A549 (cell line): Measurements from ENCODE around the gene SIRT6. TPM values are rescaled to one million over a fixed set of nuclear protein-coding genes. Genes with fewer than 3 reads are reported as not detected.

Experiments
- ATAC-seq, 2 experiments: fragments of 200-7000 bp in 1 of 2; fragments of >200 bp in 1 of 2; cut with Nextera tagmentation in 1 of 2; cut with Tn5 transposase in 1 of 2; 3 replicates each; pipeline versions ENCODE4 v1.8.0 to v1.9.1; 2018 to 2020; ENCODE audit warnings: mild to moderate bottlenecking in 1 of 2, moderate library complexity in 1 of 2
- CTCF ChIA-PET: fragments of 300-600 bp; sonication (Branson Sonifier 250); formaldehyde crosslinking; extraction: SDS; loops from one replicate; lab custom pipeline; 2021; ENCODE audit warnings: antibody characterized with exemption, inconsistent platforms; lab: Yijun Ruan, JAX
- POLR2A ChIA-PET: fragments of 350-600 bp; formaldehyde crosslinking; extraction: SDS; loops from one replicate; lab custom pipeline; 2021; ENCODE audit warnings: antibody characterized with exemption, inconsistent platforms; lab: Yijun Ruan, JAX
- DNase-seq, 2 experiments: peaks; one replicate each; pipeline versions ENCODE4 v3.0.0 to v3.0.0-alpha.2; 2011 to 2016; ENCODE audit warnings: low read depth in 1 of 2, low spot score in 1 of 2
- FAIRE-seq: peaks from 2 replicates; lab custom pipeline; 2011; peaks lifted over from hg19 to GRCh38; lab: Jason Lieb, UNC
- H3K27ac ChIP-seq, 2 experiments: fragments of >200 bp; sonication (Bioruptor Twin); formaldehyde crosslinking; 3 replicates each; pipeline ENCODE4 v1.5.1; 2016 to 2017
- H3K4me1 ChIP-seq: fragments of >200 bp; sonication (Bioruptor Twin); formaldehyde crosslinking; 3 replicates; pipeline ENCODE4 v1.6.1; 2016
- H3K4me2 ChIP-seq: fragments of >200 bp; sonication (Bioruptor Twin); formaldehyde crosslinking; 3 replicates; pipeline ENCODE4 v1.6.1; 2016
- H3K4me3 ChIP-seq: fragments of >200 bp; sonication (Bioruptor Twin); formaldehyde crosslinking; 3 replicates; pipeline ENCODE4 v1.5.1; 2016
- H3K9me3 ChIP-seq: fragments of >200 bp; sonication (Bioruptor Twin); formaldehyde crosslinking; 3 replicates; pipeline ENCODE4 v1.6.1; 2016
- ELK1 ChIP-seq: fragments of 150-350 bp; IDR thresholded peaks from 2 replicates; pipeline ENCODE4 v1.6.1; 2014; ENCODE audit warnings: low read depth, mild to moderate bottlenecking, low read length
- EP300 ChIP-seq, 2 experiments: fragments of >200 bp; sonication (Bioruptor Twin); formaldehyde crosslinking; IDR thresholded peaks; 2 replicates in 1 of 2; 3 replicates in 1 of 2; pipeline ENCODE4 v1.6.1; 2016 to 2017
- ESRRA ChIP-seq: fragments of 150-350 bp; IDR thresholded peaks from 2 replicates; pipeline ENCODE4 v1.6.1; 2014; ENCODE audit warnings: mild to moderate bottlenecking, low read length, borderline replicate concordance
- HOXA7 ChIP-seq: fragments of 250-450 bp; sonication (Bioruptor Pico); IDR thresholded peaks from 2 replicates; pipeline ENCODE4 v1.5.0; 2020; ENCODE audit warnings: mild to moderate bottlenecking, moderate library complexity
- HOXB5 ChIP-seq: fragments of 250-450 bp; sonication (Bioruptor Pico); IDR thresholded peaks from 2 replicates; pipeline ENCODE4 v1.5.0; 2020; ENCODE audit warnings: mild to moderate bottlenecking, moderate library complexity
- JUN ChIP-seq, 2 experiments: fragments of >200 bp; sonication (Bioruptor Twin); formaldehyde crosslinking; IDR thresholded peaks; 2 replicates in 1 of 2; 3 replicates in 1 of 2; pipeline ENCODE4 v1.6.1; 2016 to 2017
- KDM5A ChIP-seq: fragments of 200-600 bp; sonication (generic); IDR thresholded peaks from 2 replicates; pipeline ENCODE4 v1.6.1; 2016; ENCODE audit warnings: antibody characterized with exemption, mild to moderate bottlenecking
- MAZ ChIP-seq: fragments of 150-350 bp; IDR thresholded peaks from 2 replicates; pipeline ENCODE4 v1.6.1; 2014; ENCODE audit warnings: antibody characterized with exemption, low read depth, low read length, borderline replicate concordance
- MYC ChIP-seq: IDR thresholded peaks from 2 replicates; pipeline ENCODE4 v1.6.1; 2012; ENCODE audit warnings: mild to moderate bottlenecking, inconsistent platforms, low read length, improper control_type of control experiment, borderline replicate concordance
- NFE2L2 ChIP-seq: fragments of 150-350 bp; conservative IDR thresholded peaks from 2 replicates; pipeline ENCODE4 v1.6.1; 2014; ENCODE audit warnings: low read length
- NR3C1 ChIP-seq: fragments of >200 bp; sonication (Bioruptor Twin); formaldehyde crosslinking; IDR thresholded peaks from 3 replicates; pipeline ENCODE4 v1.6.1; 2017
- POLR2A ChIP-seq: IDR thresholded peaks from 2 replicates; pipeline ENCODE4 v1.6.1; 2012; ENCODE audit warnings: mild to moderate bottlenecking, low read length
- POLR2AphosphoS2 ChIP-seq: conservative IDR thresholded peaks from 2 replicates; pipeline ENCODE4 v1.6.1; 2012; ENCODE audit warnings: low read length, improper control_type of control experiment, inconsistent platforms
- RARB ChIP-seq: fragments of 250-450 bp; sonication (Bioruptor Pico); IDR thresholded peaks from 2 replicates; pipeline ENCODE4 v1.8.0; 2021; ENCODE audit warnings: mild to moderate bottlenecking, moderate library complexity
- RFX5 ChIP-seq: fragments of 450-650 bp; IDR thresholded peaks from 2 replicates; pipeline ENCODE4 v1.7.1; 2014; ENCODE audit warnings: antibody characterized with exemption, mild to moderate bottlenecking, moderate library complexity
- RNF2 ChIP-seq: fragments of 200-600 bp; sonication (generic); IDR thresholded peaks from 2 replicates; pipeline ENCODE4 v1.6.1; 2016; ENCODE audit warnings: low read depth, mild to moderate bottlenecking, antibody characterized with exemption, moderate library complexity, borderline replicate concordance
- WGBS: methylation state at CpG from one replicate; pipeline ENCODE4 v1.1.6; 2017; ENCODE audit errors: missing lambda C conversion rate; 5-methylcytosine and 5-hydroxymethylcytosine counted together
- polyA plus RNA-seq, 4 experiments: library from polyadenylated mRNA; depleted of rRNA in 3 of 4; stranded (reverse); fragments of >200 nt; fragmentation: RNase III in 1 of 4; extraction: RNeasy Plus Mini Kit Qiagen cat#74134 plus additional on column Dnase treatment in 1 of 4; gene quantifications; 2 replicates in 3 of 4; 3 replicates in 1 of 4; pipeline ENCODE4 v1.2.3, GENCODE V29; 2011 to 2017
- TF ChIP-seq, protein P1 (sequence below): fragments of 200-600 bp; sonication (generic); IDR thresholded peaks from 2 replicates; pipeline ENCODE4 v1.6.1; 2016; ENCODE audit warnings: antibody characterized with exemption, mild to moderate bottlenecking, moderate library complexity
- TF ChIP-seq, protein P2 (sequence below): fragments of >200 bp; sonication (Bioruptor Twin); formaldehyde crosslinking; IDR thresholded peaks from 2 replicates; pipeline ENCODE4 v1.6.1; 2016

SIRT6 gene
- polyA plus RNA-seq, 2 of the 4 experiments (the other 2 are of a cell fraction) = 11.7 to 21.6 TPM

DNA sequence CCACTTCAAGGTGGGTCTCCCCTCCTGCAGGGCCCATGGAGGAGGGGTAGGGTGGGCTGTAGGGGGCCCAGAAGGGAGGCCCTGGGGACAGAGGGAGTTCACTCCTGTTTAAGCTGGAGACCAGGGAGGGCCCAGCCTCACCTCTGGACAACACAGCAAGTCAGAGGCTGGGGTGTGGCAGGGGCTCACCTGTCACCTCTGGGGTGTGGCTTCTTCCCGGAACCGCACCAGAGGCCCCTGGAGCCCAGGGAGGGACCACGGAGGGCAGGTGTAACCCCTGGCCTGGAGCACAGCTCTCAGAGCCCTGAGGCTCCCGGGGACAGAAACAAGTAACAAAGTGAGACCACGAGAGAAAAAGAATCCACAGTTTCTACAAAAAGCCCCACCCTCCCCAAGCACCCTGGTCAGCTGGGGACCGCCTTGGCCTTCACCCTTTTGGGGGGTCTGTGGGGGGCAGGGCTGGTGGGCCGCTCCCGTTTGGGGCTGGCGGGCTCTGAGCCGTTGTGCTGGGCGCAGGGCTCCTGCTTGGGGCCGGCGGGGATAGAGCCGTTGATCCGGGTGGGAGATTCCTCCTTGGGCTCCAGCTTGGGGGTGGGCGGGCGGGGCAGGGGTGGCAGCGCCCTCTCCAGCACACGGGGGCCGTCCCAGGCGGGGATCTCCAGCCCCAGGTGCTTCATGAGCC lies 8.0 kb downstream of the SIRT6 start (continued):
- TF ChIP-seq POLR2AphosphoS2 (no peak), EP300 (IDR thresholded peaks at IDR 0.05) (no peak), MAZ (no peak)

GRCh38 chr19:4173479-4174212 lies 8.7 kb downstream of the SIRT6 start:
- Histone ChIP-seq H3K9me3 (no peaks in the 10 kb centered on the region), H3K4me2 (peak overlapping the region; percentile 55), H3K4me1 (peaks cover 8% of the 10 kb centered on the region; the same call in 2 of the 3 replicates), H3K27ac (no peak overlapping the region), H3K4me3 (no peak overlapping the region)
- TF ChIP-seq HOXA7 (no peak), ELK1 (no peak), MAZ (no peak), NFE2L2 (no peak), JUN (IDR thresholded peaks at IDR 0.05) (no peak), KDM5A (no peak), ESRRA (no peak), MYC (no peak), HOXB5 (CRISPR knock-in tag) (no peak), RFX5 (no peak), RNF2 (no peak), NR3C1 (no peak), POLR2AphosphoS2 (no peak)
- TF ChIP-seq, protein P1, sequence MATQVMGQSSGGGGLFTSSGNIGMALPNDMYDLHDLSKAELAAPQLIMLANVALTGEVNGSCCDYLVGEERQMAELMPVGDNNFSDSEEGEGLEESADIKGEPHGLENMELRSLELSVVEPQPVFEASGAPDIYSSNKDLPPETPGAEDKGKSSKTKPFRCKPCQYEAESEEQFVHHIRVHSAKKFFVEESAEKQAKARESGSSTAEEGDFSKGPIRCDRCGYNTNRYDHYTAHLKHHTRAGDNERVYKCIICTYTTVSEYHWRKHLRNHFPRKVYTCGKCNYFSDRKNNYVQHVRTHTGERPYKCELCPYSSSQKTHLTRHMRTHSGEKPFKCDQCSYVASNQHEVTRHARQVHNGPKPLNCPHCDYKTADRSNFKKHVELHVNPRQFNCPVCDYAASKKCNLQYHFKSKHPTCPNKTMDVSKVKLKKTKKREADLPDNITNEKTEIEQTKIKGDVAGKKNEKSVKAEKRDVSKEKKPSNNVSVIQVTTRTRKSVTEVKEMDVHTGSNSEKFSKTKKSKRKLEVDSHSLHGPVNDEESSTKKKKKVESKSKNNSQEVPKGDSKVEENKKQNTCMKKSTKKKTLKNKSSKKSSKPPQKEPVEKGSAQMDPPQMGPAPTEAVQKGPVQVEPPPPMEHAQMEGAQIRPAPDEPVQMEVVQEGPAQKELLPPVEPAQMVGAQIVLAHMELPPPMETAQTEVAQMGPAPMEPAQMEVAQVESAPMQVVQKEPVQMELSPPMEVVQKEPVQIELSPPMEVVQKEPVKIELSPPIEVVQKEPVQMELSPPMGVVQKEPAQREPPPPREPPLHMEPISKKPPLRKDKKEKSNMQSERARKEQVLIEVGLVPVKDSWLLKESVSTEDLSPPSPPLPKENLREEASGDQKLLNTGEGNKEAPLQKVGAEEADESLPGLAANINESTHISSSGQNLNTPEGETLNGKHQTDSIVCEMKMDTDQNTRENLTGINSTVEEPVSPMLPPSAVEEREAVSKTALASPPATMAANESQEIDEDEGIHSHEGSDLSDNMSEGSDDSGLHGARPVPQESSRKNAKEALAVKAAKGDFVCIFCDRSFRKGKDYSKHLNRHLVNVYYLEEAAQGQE = no peak
- TF ChIP-seq, protein P2, sequence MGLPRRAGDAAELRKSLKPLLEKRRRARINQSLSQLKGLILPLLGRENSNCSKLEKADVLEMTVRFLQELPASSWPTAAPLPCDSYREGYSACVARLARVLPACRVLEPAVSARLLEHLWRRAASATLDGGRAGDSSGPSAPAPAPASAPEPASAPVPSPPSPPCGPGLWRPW = no peak
- DNase-seq (no peak), ATAC-seq (peak in 1 of 2 experiments; percentile 23; a peak in 2 of 6 replicates), FAIRE-seq (no peak)
- POLR2A ChIA-PET = no interaction called here
- 50% methylated on average over 7 of the region's 11 CpGs for WGBS
- CTCF ChIA-PET = interaction anchor here (0.9 to 1.0 kb wide), 2 partner anchors 8 to 34 kb away, joined by 3 read pairs; no protein-coding TSS in a partner anchor

DNA sequence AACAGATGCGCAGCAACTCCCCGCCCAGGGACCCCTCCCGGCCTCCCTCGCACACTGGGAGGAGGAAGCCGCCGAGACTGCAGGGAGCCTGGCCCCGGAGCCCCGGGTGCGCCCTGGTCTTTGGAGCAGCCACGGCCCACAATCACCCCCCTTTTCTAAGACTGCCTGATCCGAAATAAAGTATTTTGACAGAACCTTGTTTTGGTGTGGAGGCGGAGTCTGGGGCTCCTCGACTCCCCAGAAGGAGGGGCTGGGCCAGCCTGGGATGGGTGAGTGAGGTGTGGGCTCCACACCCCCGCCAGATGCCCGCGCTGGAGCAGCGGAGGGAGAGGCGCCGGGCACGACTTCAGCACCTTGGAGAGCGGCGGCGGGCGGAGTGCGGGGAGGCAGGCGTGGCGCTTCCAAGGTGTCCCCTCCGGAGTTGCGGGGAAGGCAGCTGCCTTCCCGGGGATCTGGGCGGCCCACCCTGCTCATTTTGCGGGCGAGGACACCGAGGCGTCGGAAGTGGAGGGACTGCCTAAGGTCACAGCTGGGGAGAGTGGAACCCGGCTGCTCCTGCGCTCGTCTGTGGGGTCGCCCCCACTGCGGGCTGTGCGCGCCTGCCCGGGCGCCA lies 9.4 kb downstream of the SIRT6 start:
- ATAC-seq = peak; percentile 86 to 87
- Histone ChIP-seq H3K9me3 (no peaks in the 10 kb centered on the region), H3K27ac (no peak overlapping the region), H3K4me2 (peak overlapping the region; percentile 55), H3K4me1 (peaks cover 8% of the 10 kb centered on the region; the same call in 2 of the 3 replicates), H3K4me3 (no peak overlapping the region)
- CTCF ChIA-PET = interaction anchor here (0.6 to 1.0 kb wide), 2 partner anchors 8 to 106 kb away, joined by 3 to 4 read pairs; no protein-coding TSS in a partner anchor
- peak in 1 of 2 experiments; percentile 17 for DNase-seq
- POLR2A ChIA-PET = no interaction called here
- TF ChIP-seq POLR2A (no peak), RARB (no peak)
- TF ChIP-seq, protein P1 = peak; percentile 97
- TF ChIP-seq, all 56 proteins: peak for 1
- 2% methylated on average over 9 of the region's 45 CpGs for WGBS
- FAIRE-seq = no peak
